ENCODE data around the gene KCNQ1OT1. TPM values are rescaled to one million over a fixed set of nuclear protein-coding genes. Genes with fewer than 3 reads are reported as not detected.

KCNQ1OT1 gene
- polyA plus RNA-seq, 3 donors: 0.84 to 2.4 (median 2.3) TPM

DNA sequence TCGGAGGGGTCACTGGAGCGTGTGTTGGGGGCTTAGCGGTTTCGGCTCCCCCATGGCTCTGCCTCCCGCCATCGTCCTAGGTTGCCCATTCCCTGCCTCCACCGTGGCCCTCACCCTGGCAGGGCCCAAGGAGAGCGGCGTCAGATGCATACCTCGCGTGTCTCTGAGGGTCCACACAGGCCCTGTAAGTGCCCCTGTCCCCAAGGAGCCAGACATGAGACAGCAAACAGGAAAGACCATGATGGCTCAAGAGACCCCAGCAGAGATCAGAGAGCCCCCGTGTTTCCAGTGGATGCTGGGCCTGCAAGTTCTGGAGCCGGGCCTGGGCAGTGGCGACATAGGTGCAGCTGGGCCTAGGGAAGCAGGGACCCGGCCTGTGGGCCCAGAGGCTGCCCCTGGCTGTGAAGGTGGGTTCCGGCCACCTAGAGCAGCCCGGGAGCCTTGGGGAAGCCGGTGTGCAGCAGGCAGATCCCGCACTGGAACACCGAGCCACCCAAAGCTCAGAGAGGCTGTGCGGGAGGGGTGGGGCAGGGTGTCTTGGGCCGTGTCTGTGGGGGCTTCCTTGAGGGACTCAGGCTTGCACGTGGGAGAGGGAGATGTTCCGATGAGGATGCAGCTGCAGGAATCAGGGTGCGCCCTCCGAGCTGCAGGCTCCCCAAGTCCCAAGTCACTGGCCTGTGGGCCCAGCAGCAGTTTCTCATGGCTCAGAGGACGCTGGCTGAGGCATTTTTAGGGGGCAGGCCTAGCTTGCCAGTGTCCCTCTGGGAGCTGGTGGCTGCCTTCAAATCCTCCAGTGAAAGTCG is 126.4 kb downstream of the KCNQ1OT1 start:
- no peak for DNase-seq

DNA sequence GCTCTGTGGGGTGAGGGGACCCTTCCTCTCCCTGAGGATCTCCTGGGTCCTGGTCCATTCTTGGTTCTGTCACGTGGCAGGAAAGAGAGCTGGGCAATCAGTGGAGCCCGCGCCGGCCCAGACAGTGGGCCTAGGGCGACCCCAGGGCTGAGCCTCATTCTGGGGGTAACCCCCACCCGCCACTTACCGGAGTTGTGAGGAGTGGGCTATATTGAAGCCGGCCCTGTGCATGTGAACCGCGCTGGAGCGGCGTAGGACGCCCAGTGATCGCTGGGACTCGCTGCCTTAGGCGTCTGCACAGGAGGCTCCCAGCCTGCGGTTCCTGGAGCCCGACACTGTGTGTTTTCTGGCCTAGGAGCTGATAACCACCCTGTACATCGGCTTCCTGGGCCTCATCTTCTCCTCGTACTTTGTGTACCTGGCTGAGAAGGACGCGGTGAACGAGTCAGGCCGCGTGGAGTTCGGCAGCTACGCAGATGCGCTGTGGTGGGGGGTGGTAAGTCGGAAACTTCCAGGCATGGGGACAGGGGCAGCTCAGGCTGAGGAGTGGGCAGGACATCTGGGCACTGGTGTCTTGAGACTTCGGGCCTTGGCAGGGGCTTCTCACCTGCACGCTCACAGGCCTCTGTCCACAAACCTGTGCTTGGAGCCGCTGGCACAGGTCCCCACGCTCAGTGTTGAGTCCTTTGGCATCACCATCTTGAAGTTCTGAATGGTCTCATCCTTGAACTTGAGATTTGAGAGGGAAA is 127.1 kb downstream of the KCNQ1OT1 start:
- no peak for DNase-seq

DNA sequence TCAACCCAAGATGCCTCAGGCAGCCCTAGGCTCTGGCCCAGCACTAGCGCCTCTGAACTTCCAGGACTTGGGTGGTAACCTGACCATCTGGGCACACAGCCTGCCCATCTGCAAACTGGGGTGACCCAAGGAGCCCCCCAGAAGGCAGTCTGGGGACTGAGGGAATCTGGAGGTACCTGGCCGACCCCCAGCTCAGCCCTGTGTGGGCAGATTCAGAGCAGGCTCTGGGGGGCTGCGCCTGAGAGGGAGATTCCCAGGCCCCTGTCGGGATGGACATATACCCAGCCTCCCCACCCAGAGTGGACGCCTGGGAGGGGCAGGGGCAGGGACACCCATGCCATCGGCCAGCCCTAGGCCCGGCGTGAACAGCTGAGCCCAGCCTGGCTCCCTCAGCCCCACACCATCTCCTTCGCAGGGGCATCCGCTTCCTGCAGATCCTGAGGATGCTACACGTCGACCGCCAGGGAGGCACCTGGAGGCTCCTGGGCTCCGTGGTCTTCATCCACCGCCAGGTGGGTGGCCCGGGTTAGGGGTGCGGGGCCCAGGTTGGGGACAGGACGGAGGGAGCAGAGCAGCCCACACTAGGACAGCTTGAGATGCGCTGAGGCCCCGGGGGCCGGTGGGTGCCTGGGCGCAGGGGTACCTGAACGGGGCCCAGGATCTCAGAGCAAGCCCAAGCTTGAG is 128.1 kb downstream of the KCNQ1OT1 start:
- no peak for DNase-seq

DNA sequence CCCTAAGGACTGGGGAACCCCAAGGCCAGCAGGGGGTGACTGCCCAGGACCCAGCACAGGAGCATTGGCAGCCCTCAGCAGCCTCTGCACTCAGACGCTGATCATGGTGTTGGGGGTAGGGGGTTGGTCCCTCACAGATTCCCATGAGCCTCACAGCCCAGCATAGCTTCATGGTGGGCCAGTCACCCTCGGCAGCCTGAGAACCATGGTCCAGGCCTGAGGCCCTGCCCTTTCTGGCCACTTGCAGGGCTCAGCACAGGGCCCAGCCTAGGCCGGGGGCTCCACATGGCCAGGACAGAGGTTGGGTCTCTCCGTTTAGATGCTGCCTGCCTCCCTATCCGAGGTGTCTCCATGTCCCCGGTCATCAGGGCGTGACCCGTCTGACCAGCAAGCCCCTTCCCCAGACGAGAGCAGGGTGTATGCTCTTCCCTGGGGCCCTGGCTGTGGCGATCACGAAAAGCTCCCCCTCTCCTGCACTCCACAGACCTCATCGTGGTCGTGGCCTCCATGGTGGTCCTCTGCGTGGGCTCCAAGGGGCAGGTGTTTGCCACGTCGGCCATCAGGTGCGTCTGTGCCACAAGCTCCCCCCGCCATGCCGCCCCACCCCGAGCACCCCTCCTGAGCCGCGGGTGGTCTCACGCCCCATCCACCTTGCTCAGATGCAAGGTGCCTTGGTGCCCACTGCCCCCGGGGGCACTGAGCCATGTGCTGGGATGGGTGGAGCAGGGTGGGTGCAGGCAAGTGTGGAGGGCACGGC is 128.8 kb downstream of the KCNQ1OT1 start:
- no peak for DNase-seq

DNA sequence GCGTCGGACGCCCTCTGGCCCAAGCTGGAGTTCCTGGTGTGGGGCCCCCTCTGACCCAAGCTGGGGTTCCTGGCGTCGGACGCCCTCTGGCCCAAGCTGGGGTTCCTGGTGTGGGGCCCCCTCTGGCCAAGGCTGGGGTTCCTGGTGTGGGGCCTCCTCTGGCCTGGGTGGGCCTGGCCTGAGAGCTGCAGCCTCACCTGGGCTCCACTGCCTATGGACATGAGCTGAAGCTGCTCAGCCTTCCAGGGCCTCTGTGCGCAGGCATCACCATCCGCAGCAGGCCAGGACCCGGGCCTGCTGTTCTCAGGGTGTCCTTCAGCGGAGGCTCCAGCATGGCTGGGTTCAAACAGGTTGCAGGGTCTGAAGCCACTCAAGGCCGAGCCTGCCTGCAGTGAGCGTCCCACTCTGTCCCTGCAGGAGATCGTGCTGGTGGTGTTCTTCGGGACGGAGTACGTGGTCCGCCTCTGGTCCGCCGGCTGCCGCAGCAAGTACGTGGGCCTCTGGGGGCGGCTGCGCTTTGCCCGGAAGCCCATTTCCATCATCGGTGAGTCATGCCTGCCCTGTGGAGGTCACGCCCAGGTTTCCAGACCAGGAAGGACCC is 129.5 kb downstream of the KCNQ1OT1 start:
- DNase-seq: no peak

DNA sequence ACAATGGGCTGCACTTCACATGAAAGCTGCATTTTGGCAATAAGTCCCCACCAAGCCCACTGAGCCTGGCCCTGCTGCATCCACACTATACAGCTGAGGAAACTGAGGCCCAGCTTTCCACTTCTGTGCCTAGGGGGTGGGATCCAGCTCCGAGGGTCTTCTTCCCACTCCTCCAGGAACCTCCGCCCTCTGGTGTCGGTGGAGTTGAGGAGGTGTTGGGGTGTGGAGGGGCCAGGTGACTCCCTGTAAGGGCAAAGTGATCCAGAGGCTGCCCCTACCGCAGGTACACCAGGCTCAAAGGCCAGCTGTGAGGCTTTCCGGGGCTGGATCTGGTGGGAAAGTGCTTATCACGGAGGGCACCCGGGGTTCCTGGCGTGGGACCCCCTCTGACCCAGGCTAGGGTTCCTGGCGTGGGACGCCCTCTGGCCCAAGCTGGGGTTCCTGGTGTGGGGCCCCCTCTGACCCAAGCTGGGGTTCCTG is 130.0 kb downstream of the KCNQ1OT1 start:
- DNase-seq: no peak

DNA sequence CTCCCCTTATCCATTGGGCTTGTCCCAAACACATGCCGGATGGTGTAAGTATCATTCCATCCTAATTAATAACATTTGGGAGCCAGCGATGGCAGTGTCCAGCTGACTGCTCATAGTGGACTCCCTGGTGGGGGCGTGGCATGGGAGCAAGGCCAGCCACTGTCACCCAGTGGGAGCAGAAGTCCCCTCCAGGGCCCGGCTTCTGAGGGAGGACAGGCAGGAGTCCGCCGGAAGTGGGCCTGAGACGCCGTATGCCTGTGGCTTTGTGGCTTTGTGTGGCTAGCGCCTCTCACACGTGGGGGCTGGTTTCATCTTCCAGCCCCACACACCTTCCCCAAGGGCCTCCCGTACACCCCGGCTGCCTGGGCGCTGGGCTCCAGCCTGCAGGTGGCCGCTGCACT is 130.5 kb downstream of the KCNQ1OT1 start:
- DNase-seq: no peak

DNA sequence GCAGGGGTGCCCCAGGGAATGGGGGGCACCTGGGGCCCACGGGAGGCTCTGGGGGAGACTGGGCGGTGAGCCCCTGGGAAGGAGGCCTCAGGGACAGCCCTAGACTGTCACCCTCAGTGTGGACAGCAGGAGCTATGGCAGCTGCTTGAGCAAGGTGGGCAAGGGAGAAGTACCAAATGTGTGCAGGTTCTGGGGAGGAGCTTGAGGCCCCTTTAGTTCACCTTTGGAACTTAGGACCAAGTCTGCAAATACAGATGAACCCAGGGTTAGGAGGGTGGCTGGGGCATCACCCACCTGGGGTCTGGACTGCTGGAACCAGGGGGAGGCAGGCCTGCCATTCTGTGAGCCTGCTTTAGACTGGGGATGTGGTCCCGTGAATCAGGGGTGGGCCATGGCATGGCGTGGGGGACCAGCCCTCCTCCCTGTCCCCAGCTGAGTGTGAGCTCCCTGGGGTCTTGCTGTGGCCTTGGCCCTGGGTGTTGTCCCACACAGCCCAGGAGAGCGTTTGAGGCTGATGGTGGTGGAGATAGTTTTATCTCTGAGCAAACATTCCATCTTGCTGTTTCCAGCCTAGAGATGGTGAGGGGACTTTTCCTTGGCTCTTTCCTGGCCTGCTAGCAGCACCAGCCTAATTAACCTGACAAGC is 132.6 kb downstream of the KCNQ1OT1 start:
- no peak for DNase-seq

DNA sequence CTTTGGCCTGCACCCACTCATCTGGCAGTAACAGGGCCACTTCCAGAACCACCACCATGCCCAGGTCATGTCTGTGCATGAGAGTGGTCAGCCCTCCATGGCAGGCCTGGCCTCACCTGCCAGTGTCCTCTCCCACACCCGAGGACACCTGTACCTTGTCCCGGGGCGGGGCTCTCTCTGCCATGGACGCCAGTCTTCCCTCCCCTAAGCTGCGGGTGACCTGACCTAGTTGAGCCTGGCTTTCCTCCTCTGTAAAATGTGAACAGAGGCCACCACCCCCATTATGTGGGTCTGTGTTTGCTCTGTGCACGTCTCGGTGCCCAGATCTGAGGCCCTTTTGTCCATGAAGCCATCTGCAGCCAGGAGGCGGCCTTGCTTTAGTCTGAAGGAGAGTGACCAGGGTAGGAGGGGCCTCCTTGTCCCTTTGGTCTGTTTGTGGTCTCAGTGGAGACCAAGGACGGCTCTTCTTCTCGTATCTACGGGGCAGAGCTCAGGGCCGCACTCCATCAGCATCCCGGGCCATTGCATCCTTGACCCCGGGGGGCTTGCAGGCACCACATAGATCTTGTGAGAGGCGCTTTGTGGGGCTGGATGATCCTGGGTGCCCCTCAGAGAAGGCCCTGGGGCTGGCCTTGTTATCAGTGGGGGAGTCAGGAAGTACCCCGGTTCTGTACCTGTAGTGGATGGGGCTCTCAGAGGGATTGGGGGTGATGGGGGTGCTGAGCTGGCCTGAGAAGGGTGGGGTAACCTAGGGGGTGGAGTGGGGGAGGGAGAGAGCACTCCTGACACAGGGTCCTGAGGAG is 133.4 kb downstream of the KCNQ1OT1 start:
- DNase-seq: no peak

DNA sequence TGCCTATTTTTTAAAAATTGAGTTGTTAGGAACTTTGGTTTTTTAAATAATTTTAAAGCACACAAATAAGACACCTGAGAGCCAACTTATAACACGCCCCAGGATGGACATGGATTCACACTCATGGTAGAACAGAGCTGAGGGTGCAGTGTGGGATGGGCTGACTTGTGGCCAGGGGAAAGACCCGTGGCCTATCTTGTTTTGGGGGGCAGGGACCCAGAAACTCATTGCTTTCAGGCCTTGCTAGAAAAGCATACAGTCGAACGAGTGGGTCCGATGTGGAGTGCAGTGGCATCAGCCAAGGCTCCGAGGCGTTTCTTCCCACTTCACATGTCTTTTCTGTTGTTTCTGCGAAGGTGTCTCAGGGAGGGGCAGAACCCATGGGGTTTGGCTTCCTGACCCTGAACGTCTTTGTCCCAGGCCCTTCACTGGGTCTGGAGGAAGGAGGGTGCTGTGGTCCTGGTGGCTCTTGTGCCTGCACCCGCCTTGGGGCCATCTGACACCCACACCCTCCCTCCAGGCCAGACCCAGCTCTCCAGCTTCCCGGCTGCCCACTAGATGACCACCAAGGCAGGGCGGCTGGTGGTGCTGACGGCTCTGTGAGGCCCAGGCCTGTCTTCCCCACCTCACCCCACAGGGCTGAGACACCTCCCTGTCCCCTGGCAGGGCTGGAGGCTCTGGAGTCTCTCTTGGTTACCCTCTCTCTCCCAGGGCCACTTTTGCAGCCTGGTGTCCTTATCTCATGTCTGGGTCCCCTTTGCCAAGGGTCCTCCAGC is 134.2 kb downstream of the KCNQ1OT1 start:
- DNase-seq: no peak

DNA sequence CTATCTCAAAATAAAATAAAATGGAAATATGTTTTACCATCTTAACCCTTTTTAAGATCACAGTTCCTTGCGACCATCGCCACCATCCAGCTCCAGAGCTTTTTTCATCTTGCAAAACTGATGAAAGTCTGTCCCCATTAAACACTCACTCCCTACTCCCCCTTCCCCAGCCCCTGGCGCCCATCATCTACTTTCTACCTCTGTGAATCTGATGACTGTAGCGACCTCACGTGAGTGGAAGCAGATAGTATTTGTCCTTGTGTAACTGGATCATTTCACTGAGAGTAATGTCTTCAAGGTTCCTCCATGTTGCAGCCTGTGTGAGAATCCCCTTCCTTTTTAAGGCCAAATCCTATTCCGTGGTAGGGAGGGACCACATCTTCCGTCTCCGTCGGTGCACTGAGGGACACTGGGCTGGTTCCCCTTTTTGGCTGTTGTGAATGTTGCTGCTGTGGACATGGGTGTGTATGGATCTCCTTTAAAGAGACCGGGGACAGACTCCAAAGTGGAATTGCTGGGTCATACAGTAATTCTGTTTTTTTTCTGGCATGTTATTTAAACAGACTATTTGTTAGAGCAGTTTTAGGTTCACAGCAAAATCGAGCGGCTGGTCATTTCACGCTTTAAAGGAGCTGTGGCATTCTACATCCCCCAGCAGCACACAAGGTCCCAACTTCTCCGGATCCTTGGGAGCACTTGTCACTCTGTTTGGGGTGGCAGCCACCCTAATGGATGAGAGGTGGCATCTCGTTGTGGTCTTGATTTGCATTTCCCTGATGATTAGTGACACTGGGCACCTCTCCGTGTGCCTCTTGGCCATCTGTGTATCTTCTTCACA is 135.0 kb downstream of the KCNQ1OT1 start:
- no peak for DNase-seq

DNA sequence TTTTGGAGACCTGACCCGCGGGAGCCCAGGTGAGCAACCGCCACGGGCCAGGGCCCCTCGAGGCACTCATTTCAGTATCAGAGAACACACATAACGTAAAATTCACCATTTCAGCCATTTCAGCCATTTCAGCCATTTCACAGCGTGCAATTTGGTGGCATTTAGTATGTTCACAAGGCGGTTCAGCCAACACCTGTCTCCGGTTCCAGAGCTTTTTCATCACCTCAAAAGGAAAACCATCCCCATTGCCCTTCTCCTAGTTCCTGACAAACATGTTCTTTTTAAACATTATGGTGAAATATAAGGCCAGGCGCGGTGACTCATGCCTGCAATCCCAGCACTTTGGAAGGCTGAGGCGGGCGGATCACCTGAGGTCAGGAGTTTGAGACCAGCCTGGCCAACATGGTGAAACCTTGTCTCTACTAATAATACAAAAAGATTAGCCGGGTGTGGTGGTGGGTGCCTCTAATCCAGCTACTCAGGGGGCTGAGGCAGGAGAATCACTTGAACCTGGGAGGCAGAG is 135.7 kb downstream of the KCNQ1OT1 start:
- no peak for DNase-seq

DNA sequence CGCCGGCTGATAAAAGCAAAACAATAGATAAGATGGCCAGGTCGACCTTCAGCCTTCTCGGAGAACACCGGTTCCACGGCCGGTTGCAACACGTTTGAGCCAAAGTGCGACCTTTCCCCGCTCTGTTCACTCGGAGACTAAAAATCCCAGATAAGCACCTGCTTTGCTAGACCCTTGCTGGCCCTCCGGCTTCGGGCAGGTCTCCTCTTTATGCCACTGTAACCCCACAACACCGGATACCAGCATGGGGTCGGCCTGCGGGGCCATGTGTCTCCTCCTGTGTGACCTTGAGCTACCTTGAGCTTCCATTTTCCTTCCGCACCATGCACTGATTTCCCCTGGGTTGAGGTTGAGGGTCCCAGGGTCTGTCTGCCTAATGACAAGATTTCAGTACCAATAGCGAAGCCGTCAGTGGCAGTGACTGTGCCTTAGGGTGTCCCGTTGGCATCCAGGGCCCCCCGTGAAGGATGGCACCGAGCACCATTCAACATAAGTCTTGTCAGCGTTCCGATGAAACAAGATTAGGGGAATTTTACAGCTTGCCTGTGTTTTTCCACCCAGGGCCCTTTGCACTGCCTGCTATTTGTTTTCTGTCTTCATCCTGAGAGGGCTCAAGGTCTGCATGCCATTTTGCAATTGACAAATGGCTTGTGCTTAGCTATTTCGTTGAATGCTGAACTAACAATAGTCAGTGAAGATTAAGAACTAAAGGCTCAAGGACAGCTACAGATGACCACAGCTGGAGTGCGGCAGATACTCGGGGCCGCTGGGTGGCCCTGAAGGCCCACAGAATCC is 136.4 kb downstream of the KCNQ1OT1 start:
- DNase-seq: no peak

DNA sequence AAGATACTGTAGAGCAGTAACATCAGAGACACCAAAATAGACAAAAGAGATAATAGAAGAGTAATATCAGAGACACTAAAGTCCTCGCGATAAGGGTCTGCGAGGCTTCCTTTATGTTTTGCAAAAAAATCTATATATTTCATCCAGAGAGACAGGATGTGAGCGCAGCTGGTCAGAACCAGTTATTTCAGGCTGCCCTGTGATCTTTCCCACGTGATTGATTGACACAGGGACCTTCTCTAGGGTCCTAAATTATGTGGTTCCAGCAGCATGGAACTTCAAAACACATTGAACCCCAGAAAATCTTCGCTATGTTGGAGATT is 136.9 kb downstream of the KCNQ1OT1 start:
- no peak for DNase-seq

DNA sequence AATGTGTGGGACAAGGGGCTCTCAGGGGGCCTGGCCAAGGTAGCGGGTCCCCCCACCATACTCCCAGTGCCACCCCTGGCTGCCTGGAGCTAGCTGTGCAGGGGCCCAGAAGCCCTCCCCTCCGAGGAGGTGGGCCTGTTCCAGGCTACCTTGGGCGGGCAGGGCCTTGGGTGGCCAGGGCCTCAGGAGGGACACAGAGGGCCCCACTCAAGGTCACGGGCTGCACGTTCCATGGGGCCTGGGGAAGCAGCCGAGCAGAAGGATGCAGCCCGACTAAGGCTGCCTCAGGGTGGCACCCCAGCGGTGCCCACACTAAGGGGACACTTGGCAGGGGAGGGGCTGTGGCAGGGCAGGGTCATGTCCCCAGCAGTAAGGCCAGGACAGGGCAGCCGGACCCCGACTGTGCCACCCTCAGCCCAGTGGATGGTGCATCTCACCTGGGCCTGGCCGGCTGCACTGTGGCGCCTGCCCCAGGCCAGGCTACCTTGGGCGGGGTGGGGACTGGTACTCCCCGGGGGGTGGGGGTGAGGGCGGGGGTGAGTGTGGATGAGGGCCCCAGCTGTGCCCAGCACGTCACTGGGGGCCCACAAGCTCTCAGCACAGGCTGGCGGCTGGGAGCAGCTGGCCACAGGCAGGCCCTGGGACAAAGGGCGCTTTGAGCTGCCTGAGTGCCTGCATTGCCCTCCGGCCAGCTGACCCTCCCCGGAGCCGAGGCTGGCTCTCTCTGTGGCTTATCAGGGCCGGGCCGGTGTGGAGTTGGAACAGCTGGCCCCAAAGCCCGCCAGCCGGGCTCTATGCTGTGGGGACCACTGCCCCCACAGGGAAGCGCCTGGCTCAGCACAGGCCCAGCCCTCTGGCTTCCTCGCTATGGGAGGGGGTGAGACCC is 137.9 kb downstream of the KCNQ1OT1 start:
- DNase-seq: no peak

Measured in renal pelvis (tissue), 4 donors.